CD8-positive, alpha-beta memory T cell (primary cell): Measurements from ENCODE around the gene POLR2E. TPM values are rescaled to one million over a fixed set of nuclear protein-coding genes. Genes with fewer than 3 reads are reported as not detected.
A peak's percentile ranks its signal among the peaks of the same experiment; 100 is the strongest.

ENCODE experiments used
- CTCF ChIA-PET: fragments of 350-600 bp; sonication (Branson Sonifier 250); formaldehyde crosslinking; loops from one replicate; lab custom pipeline; 2021; ENCODE audit warnings: antibody characterized with exemption; lab: Charles Lee
- POLR2A ChIA-PET: fragments of 350-600 bp; sonication (Branson Sonifier 250); formaldehyde crosslinking; loops from one replicate; lab custom pipeline; 2021; ENCODE audit warnings: antibody characterized with exemption; lab: Charles Lee
- DNase-seq, 5 donors: peaks; one replicate each; pipeline versions ENCODE4 v3.0.0 to v3.0.0-alpha.2; 2020 to 2022; ENCODE audit warnings: mixed read lengths in 1 of 5
- H3K27ac ChIP-seq: one replicate; pipeline ENCODE4 v1.7.0; 2013; ENCODE audit warnings: low read depth, mild to moderate bottlenecking, low read length, moderate library complexity
- H3K27me3 ChIP-seq: 2 replicates; pipeline ENCODE4 v1.7.0; 2013; ENCODE audit warnings: low read length, mild to moderate bottlenecking; ENCODE audit not compliant: insufficient read depth, poor library complexity, severe bottlenecking
- H3K36me3 ChIP-seq: 2 replicates; pipeline ENCODE4 v1.7.0; 2013; ENCODE audit warnings: mild to moderate bottlenecking, low read length, moderate library complexity; ENCODE audit not compliant: insufficient read depth
- H3K4me1 ChIP-seq: 2 replicates; pipeline ENCODE4 v1.7.0; 2013; ENCODE audit warnings: mild to moderate bottlenecking, low read length, moderate library complexity; ENCODE audit not compliant: insufficient read depth
- H3K4me3 ChIP-seq: 2 replicates; pipeline ENCODE4 v1.7.0; 2013; ENCODE audit warnings: mild to moderate bottlenecking, low read length
- H3K9me3 ChIP-seq: 2 replicates; pipeline ENCODE4 v1.7.0; 2013; ENCODE audit warnings: mild to moderate bottlenecking, low read length
- H3K27ac Mint-ChIP-seq, 8 donors: one replicate each; pipeline ENCODE4 v1.8.0; 2020 to 2021; ENCODE audit warnings: mixed read lengths in 8 of 8, mild to moderate bottlenecking in 6 of 8, inconsistent platforms in 3 of 8, moderate library complexity in 3 of 8
- H3K27me3 Mint-ChIP-seq, 2 donors: one replicate each; pipeline ENCODE4 v1.8.0; 2020 to 2021; ENCODE audit warnings: mixed read lengths in 2 of 2, mild to moderate bottlenecking in 1 of 2, moderate library complexity in 1 of 2
- H3K36me3 Mint-ChIP-seq, 3 donors: one replicate each; pipeline ENCODE4 v1.8.0; 2020 to 2021; ENCODE audit warnings: mixed read lengths in 3 of 3, inconsistent platforms in 1 of 3, mild to moderate bottlenecking in 1 of 3
- H3K4me1 Mint-ChIP-seq, 3 donors: one replicate each; pipeline ENCODE4 v1.8.0; 2020 to 2021; ENCODE audit warnings: mixed read lengths in 3 of 3, inconsistent platforms in 1 of 3, mild to moderate bottlenecking in 1 of 3
- H3K4me3 Mint-ChIP-seq, 7 donors: one replicate each; pipeline ENCODE4 v1.8.0; 2020 to 2021; ENCODE audit warnings: mixed read lengths in 7 of 7, mild to moderate bottlenecking in 6 of 7, moderate library complexity in 4 of 7, inconsistent platforms in 2 of 7
- H3K9me3 Mint-ChIP-seq, 5 donors: one replicate each; pipeline ENCODE4 v1.8.0; 2020 to 2022; ENCODE audit warnings: mixed read lengths in 5 of 5, mild to moderate bottlenecking in 3 of 5, moderate library complexity in 2 of 5, inconsistent platforms in 1 of 5
- polyA plus RNA-seq: library from polyadenylated mRNA; unstranded; fragments of 300-500 nt; fragmentation: Illumina TruSeq; gene quantifications from one replicate; pipeline ENCODE4 v1.2.3, GENCODE V29; 2021
- total RNA-seq, 2 experiments: library from RNA; stranded (reverse); gene quantifications; one replicate each; pipeline ENCODE4 v1.2.3, GENCODE V29; 2021

POLR2E gene
- total and polyA plus RNA-seq, 3 experiments from 2014 or later, result 249 to 278 (median 270) TPM

GRCh38 chr19:1049106-1049505 lies 46.1 kb downstream of the POLR2E start:
- no peak overlapping the region for H3K4me3 Mint-ChIP-seq
- Histone ChIP-seq H3K4me3 (no peak overlapping the region), H3K9me3 (no peaks in the 10 kb centered on the region), H3K36me3 (no peaks in the 10 kb centered on the region), H3K4me1 (no peaks in the 10 kb centered on the region), H3K27ac (no peak overlapping the region), H3K27me3 (no peaks in the 10 kb centered on the region)
- POLR2A ChIA-PET, result interaction anchor here (0.5 to 1.4 kb wide), 3 partner anchors 9 to 40 kb away, joined by 3 to 6 read pairs (median 3); partner anchors contain the start of gene ABCA7
- peaks cover 0 to 1% of the 10 kb centered on the region in 2 donors for H3K27me3 Mint-ChIP-seq
- no peak overlapping the region for H3K27ac Mint-ChIP-seq
- no peak for DNase-seq
- peaks cover 0 to 48% (median 2%) of the 10 kb centered on the region in 3 donors for H3K36me3 Mint-ChIP-seq
- H3K4me1 Mint-ChIP-seq, result peaks cover 9 to 17% (median 10%) of the 10 kb centered on the region in 3 donors
- H3K9me3 Mint-ChIP-seq, result no peaks in the 10 kb centered on the region
- CTCF ChIA-PET, result interaction anchor here (1.0 to 1.8 kb wide), 4 partner anchors 16 to 143 kb away, joined by 3 to 6 read pairs (median 4); no protein-coding TSS in a partner anchor

DNA sequence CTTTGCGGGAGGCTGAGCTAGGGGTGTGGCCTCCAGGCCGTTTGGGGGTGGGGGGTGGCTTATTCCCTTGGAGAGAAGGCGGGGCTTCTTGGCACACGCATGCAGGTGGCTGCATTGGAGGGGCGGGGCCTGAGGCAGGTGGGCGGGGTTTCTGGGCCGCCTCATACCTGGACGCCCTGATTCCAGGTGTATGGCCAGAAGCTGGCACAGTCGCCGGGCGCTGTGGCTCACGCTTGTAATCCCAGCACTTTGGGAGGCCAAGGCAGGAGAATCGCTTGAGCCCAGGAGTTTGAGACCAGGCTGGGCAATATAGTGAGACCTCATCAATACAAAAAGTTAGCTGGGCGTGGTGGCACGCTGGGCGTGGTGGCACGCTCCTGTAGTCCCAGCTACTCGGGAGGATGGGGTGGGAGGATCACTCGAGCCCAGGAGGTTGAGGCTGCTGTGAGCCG lies 47.5 kb downstream of the POLR2E start:
- POLR2A ChIA-PET, result interaction anchor here (0.5 to 0.7 kb wide), 4 partner anchors 23 to 184 kb away, joined by 3 to 8 read pairs (median 6); no protein-coding TSS in a partner anchor
- peaks cover 0 to 42% (median 2%) of the 10 kb centered on the region in 3 donors for H3K36me3 Mint-ChIP-seq

DNA sequence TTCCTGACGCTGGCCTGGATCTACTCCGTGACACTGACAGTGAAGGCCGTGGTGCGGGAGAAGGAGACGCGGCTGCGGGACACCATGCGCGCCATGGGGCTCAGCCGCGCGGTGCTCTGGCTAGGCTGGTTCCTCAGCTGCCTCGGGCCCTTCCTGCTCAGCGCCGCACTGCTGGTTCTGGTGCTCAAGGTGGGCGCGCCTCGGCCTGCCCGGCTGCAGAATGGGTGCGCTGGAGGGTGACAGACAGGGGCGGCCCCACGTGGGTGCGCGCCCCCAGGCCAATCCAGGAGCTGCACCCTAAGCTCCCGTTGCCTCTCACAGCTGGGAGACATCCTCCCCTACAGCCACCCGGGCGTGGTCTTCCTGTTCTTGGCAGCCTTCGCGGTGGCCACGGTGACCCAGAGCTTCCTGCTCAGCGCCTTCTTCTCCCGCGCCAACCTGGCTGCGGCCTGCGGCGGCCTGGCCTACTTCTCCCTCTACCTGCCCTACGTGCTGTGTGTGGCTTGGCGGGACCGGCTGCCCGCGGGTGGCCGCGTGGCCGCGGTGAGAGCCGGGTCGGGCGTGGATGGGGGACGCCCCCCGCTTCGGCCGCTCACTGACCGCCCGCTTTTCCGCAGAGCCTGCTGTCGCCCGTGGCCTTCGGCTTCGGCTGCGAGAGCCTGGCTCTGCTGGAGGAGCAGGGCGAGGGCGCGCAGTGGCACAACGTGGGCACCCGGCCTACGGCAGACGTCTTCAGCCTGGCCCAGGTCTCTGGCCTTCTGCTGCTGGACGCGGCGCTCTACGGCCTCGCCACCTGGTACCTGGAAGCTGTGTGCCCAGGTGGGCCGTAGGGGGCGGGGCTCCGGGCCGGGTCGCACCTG lies 48.1 kb downstream of the POLR2E start:
- Mint-ChIP-seq H3K4me1 (peaks cover 7 to 16% (median 9%) of the 10 kb centered on the region in 3 donors), H3K27ac (peak overlapping the region in 4 of 8 donors; percentile 22 to 74 (median 42))
- CTCF ChIA-PET, result interaction anchor here (1.0 to 1.9 kb wide), 5 partner anchors 10 to 63 kb away, joined by 3 to 9 read pairs (median 4); partner anchors contain the start of gene WDR18

More for the DNA sequence above, 47.5 kb downstream of the POLR2E start:
- Mint-ChIP-seq H3K27ac (peak overlapping the region in 1 of 8 donors; percentile 15), H3K27me3 (peaks cover 0 to 1% of the 10 kb centered on the region in 2 donors), H3K4me1 (peaks cover 9 to 13% (median 9%) of the 10 kb centered on the region in 3 donors), H3K4me3 (no peak overlapping the region), H3K9me3 (no peaks in the 10 kb centered on the region)
- peaks cover 7% of the 10 kb centered on the region for H3K36me3 ChIP-seq
- H3K27me3 ChIP-seq, result no peaks in the 10 kb centered on the region
- no peak overlapping the region for H3K4me3 ChIP-seq
- no peak for DNase-seq
- no peaks in the 10 kb centered on the region for H3K9me3 ChIP-seq
- no peak overlapping the region for H3K27ac ChIP-seq
- peaks cover 2% of the 10 kb centered on the region for H3K4me1 ChIP-seq
- CTCF ChIA-PET, result interaction anchor here (1.0 to 1.9 kb wide), 8 partner anchors 10 to 147 kb away, joined by 3 to 9 read pairs (median 4); partner anchors contain the start of gene WDR18

GRCh38 chr19:1046117-1046626 lies 49.0 kb downstream of the POLR2E start:
- Mint-ChIP-seq H3K4me3 (no peak overlapping the region), H3K27ac (peak overlapping the region in 2 of 8 donors; percentile 17 to 94), H3K4me1 (peaks cover 7 to 14% (median 8%) of the 10 kb centered on the region in 3 donors), H3K27me3 (peaks cover 0 to 1% of the 10 kb centered on the region in 2 donors), H3K9me3 (no peaks in the 10 kb centered on the region), H3K36me3 (peaks cover 0 to 42% (median 2%) of the 10 kb centered on the region in 3 donors)
- Histone ChIP-seq H3K4me3 (no peak overlapping the region), H3K36me3 (peaks cover 13% of the 10 kb centered on the region), H3K4me1 (peaks cover 14% of the 10 kb centered on the region), H3K9me3 (no peaks in the 10 kb centered on the region), H3K27me3 (no peaks in the 10 kb centered on the region), H3K27ac (no peak overlapping the region)
- CTCF ChIA-PET, result interaction anchor here (1.0 to 1.5 kb wide), 2 partner anchors 19 to 149 kb away, joined by 3 to 7 read pairs; no protein-coding TSS in a partner anchor
- DNase-seq, result no peak
- POLR2A ChIA-PET, result interaction anchor here (0.8 kb wide), 1 partner anchor 44 kb away, joined by 7 read pairs; no protein-coding TSS in a partner anchor

More for the DNA sequence above, 48.1 kb downstream of the POLR2E start:
- no peaks in the 10 kb centered on the region for H3K27me3 ChIP-seq
- Mint-ChIP-seq H3K36me3 (peaks cover 0 to 45% (median 2%) of the 10 kb centered on the region in 3 donors), H3K4me3 (peak overlapping the region in 3 of 7 donors; percentile 8 to 42 (median 35)), H3K27me3 (peaks cover 0 to 1% of the 10 kb centered on the region in 2 donors), H3K9me3 (no peaks in the 10 kb centered on the region)
- H3K27ac ChIP-seq, result no peak overlapping the region
- H3K4me1 ChIP-seq, result peaks cover 7% of the 10 kb centered on the region
- H3K36me3 ChIP-seq, result peaks cover 13% of the 10 kb centered on the region
- H3K4me3 ChIP-seq, result no peak overlapping the region
- H3K9me3 ChIP-seq, result no peaks in the 10 kb centered on the region
- DNase-seq, result peak in 1 of 5 donors; percentile 62
- POLR2A ChIA-PET, result interaction anchor here (0.5 kb wide), 1 partner anchor 24 kb away, joined by 4 read pairs; no protein-coding TSS in a partner anchor

DNA sequence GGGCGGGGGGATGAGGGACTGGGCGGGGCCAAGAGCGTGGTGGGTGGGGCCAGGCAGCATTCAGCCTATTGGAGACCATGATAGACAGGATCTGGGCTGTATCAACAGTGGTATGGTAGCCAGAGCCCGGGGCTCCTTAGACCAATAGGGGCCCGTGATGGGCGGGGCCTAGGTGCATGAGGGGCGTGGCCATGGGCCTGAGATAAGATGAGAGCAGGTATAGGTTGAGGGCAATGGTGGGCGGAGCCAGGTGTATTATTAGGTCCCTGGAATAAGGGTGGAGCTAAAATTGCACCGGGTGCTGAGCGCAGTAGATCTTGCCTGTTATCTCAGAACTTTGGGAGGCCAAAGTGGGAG lies 50.0 kb downstream of the POLR2E start:
- Histone ChIP-seq H3K9me3 (no peaks in the 10 kb centered on the region), H3K27me3 (no peaks in the 10 kb centered on the region), H3K4me3 (no peak overlapping the region), H3K27ac (no peak overlapping the region), H3K36me3 (peaks cover 13% of the 10 kb centered on the region), H3K4me1 (peaks cover 17% of the 10 kb centered on the region)
- POLR2A ChIA-PET, result no interaction called here
- Mint-ChIP-seq H3K9me3 (no peaks in the 10 kb centered on the region), H3K27me3 (peaks cover 0 to 1% of the 10 kb centered on the region in 2 donors), H3K36me3 (peaks cover 0 to 46% (median 2%) of the 10 kb centered on the region in 3 donors), H3K4me1 (peaks cover 13 to 23% (median 14%) of the 10 kb centered on the region in 3 donors), H3K4me3 (peak overlapping the region in 3 of 7 donors; percentile 41 to 81 (median 61)), H3K27ac (peak overlapping the region in 6 of 8 donors; percentile 51 to 94 (median 75))
- peak in 4 of 5 donors; percentile 53 to 71 (median 68) for DNase-seq
- CTCF ChIA-PET, result interaction anchor here (1.0 to 1.5 kb wide), 3 partner anchors 19 to 150 kb away, joined by 3 to 7 read pairs (median 3); partner anchors contain the start of gene ARHGAP45

GRCh38 chr19:1042689-1043511 lies 52.3 kb downstream of the POLR2E start:
- Mint-ChIP-seq H3K27me3 (peaks cover 0 to 1% of the 10 kb centered on the region in 2 donors), H3K9me3 (no peaks in the 10 kb centered on the region), H3K4me3 (peak overlapping the region in 6 of 7 donors; percentile 28 to 42 (median 34)), H3K4me1 (peaks cover 34 to 45% (median 35%) of the 10 kb centered on the region in 3 donors), H3K36me3 (peaks cover under 1 to 56% (median 2%) of the 10 kb centered on the region in 3 donors), H3K27ac (no peak overlapping the region)
- H3K4me3 ChIP-seq, result no peak overlapping the region
- H3K27me3 ChIP-seq, result no peaks in the 10 kb centered on the region
- peaks cover 13% of the 10 kb centered on the region for H3K36me3 ChIP-seq
- DNase-seq, result no peak
- ChIA-PET POLR2A (interaction anchor here (0.5 to 6.7 kb wide), 5 partner anchors 15 to 226 kb away, joined by 3 to 134 read pairs (median 6); partner anchors contain the start of genes CIRBP and CNN2), CTCF (interaction anchor here (1.0 to 1.7 kb wide), 3 partner anchors 22 to 201 kb away, joined by 6 to 7 read pairs (median 6); no protein-coding TSS in a partner anchor)
- H3K4me1 ChIP-seq, result peaks cover 35% of the 10 kb centered on the region
- H3K9me3 ChIP-seq, result no peaks in the 10 kb centered on the region
- H3K27ac ChIP-seq, result peak overlapping the region; percentile 31
